IPS-20b (cell line): Measurements from ENCODE around the gene CECR2.

Source experiments
- H3K27ac ChIP-seq: one replicate; pipeline ENCODE4 v1.5.1; 2013; ENCODE audit warnings: low read length
- H3K27me3 ChIP-seq: 2 replicates; pipeline ENCODE4 v1.6.1; 2013; ENCODE audit warnings: mild to moderate bottlenecking, low read length, inconsistent platforms; ENCODE audit not compliant: insufficient read depth
- H3K36me3 ChIP-seq: 2 replicates; pipeline ENCODE4 v1.6.1; 2013; ENCODE audit warnings: low read depth, mild to moderate bottlenecking, inconsistent platforms, low read length, moderate library complexity; ENCODE audit not compliant: insufficient read depth
- H3K4me1 ChIP-seq: 2 replicates; pipeline ENCODE4 v1.6.1; 2013; ENCODE audit warnings: mild to moderate bottlenecking, control low read depth, inconsistent platforms, low read length, moderate library complexity; ENCODE audit not compliant: insufficient read depth
- H3K4me3 ChIP-seq: 2 replicates; pipeline ENCODE4 v1.5.1; 2013; ENCODE audit warnings: mild to moderate bottlenecking, low read length, inconsistent platforms
- H3K9ac ChIP-seq: 2 replicates; pipeline ENCODE4 v1.6.1; 2013; ENCODE audit warnings: low read depth, mild to moderate bottlenecking, inconsistent platforms, low read length, moderate library complexity
- H3K9me3 ChIP-seq: 2 replicates; pipeline ENCODE4 v1.6.1; 2013; ENCODE audit warnings: mild to moderate bottlenecking, low read depth, low read length, inconsistent platforms; ENCODE audit not compliant: insufficient read depth

Gene CECR2

GRCh38 chr22:17472932-17473331 lies 103.7 kb downstream of the CECR2 start:
- Histone ChIP-seq H3K27me3 (no peaks in the 10 kb centered on the region), H3K9ac (no peak overlapping the region), H3K9me3 (no peaks in the 10 kb centered on the region), H3K4me1 (peaks cover 48% of the 10 kb centered on the region), H3K4me3 (no peak overlapping the region), H3K27ac (no peak overlapping the region), H3K36me3 (peaks cover 21% of the 10 kb centered on the region)

- Histone ChIP-seq H3K9ac (no peak overlapping the region), H3K27ac (no peak overlapping the region), H3K4me3 (no peak overlapping the region), H3K36me3 (peaks cover 39% of the 10 kb centered on the region), H3K4me1 (peaks cover 45% of the 10 kb centered on the region; the same call in 1 of the 2 replicates), H3K9me3 (no peaks in the 10 kb centered on the region), H3K27me3 (no peaks in the 10 kb centered on the region)
These were observed 106.3 kb downstream of the CECR2 start for GRCh38 chr22:17475318-17476230.

GRCh38 chr22:17476838-17477237 lies 107.6 kb downstream of the CECR2 start:
- H3K27me3 ChIP-seq, result no peaks in the 10 kb centered on the region
- peaks cover 43% of the 10 kb centered on the region; the same call in 1 of the 2 replicates for H3K4me1 ChIP-seq
- no peak overlapping the region for H3K27ac ChIP-seq
- H3K9me3 ChIP-seq, result no peaks in the 10 kb centered on the region
- no peak overlapping the region for H3K4me3 ChIP-seq
- H3K9ac ChIP-seq, result 0 out of 2 replicates have a peak overlapping the region, but pooled peaks have one; percentile 15
- peaks cover 38% of the 10 kb centered on the region for H3K36me3 ChIP-seq

GRCh38 chr22:17477391-17477833 lies 108.2 kb downstream of the CECR2 start:
- Histone ChIP-seq H3K27me3 (no peaks in the 10 kb centered on the region), H3K9me3 (no peaks in the 10 kb centered on the region), H3K27ac (no peak overlapping the region), H3K9ac (0 out of 2 replicates have a peak overlapping the region, but pooled peaks have one; percentile 15), H3K4me3 (no peak overlapping the region), H3K36me3 (peaks cover 38% of the 10 kb centered on the region), H3K4me1 (peaks cover 37% of the 10 kb centered on the region; the same call in 1 of the 2 replicates)

- H3K27me3 ChIP-seq, result no peaks in the 10 kb centered on the region
- H3K9ac ChIP-seq, result no peak overlapping the region
- no peaks in the 10 kb centered on the region for H3K9me3 ChIP-seq
- no peak overlapping the region for H3K27ac ChIP-seq
- no peak overlapping the region for H3K4me3 ChIP-seq
- H3K36me3 ChIP-seq, result peaks cover 48% of the 10 kb centered on the region
- peaks cover 20% of the 10 kb centered on the region; the same call in 1 of the 2 replicates for H3K4me1 ChIP-seq
These were observed 109.9 kb downstream of the CECR2 start for GRCh38 chr22:17479135-17479534.

GRCh38 chr22:17481424-17481823 lies 112.2 kb downstream of the CECR2 start:
- H3K9ac ChIP-seq, result no peak overlapping the region
- H3K4me1 ChIP-seq, result peaks cover 6% of the 10 kb centered on the region; the same call in 1 of the 2 replicates
- H3K9me3 ChIP-seq, result no peaks in the 10 kb centered on the region
- no peak overlapping the region for H3K27ac ChIP-seq
- no peaks in the 10 kb centered on the region for H3K27me3 ChIP-seq
- H3K4me3 ChIP-seq, result no peak overlapping the region
- peaks cover 70% of the 10 kb centered on the region for H3K36me3 ChIP-seq

GRCh38 chr22:17483688-17484372 lies 114.6 kb downstream of the CECR2 start:
- Histone ChIP-seq H3K4me3 (no peak overlapping the region), H3K9me3 (no peaks in the 10 kb centered on the region), H3K27me3 (no peaks in the 10 kb centered on the region), H3K27ac (no peak overlapping the region), H3K36me3 (peaks cover 63% of the 10 kb centered on the region), H3K4me1 (peaks cover 4% of the 10 kb centered on the region; the same call in 1 of the 2 replicates), H3K9ac (no peak overlapping the region)

- Histone ChIP-seq H3K27ac (no peak overlapping the region), H3K9me3 (no peaks in the 10 kb centered on the region), H3K9ac (no peak overlapping the region)
These were observed 115.3 kb downstream of the CECR2 start for GRCh38 chr22:17484608-17485007.

GRCh38 chr22:17486313-17486712 lies 117.1 kb downstream of the CECR2 start:
- H3K4me3 ChIP-seq, result no peak overlapping the region
- H3K4me1 ChIP-seq, result peaks cover 8% of the 10 kb centered on the region
- H3K27me3 ChIP-seq, result no peaks in the 10 kb centered on the region
- no peaks in the 10 kb centered on the region for H3K9me3 ChIP-seq
- H3K9ac ChIP-seq, result no peak overlapping the region
- no peak overlapping the region for H3K27ac ChIP-seq
- peaks cover 48% of the 10 kb centered on the region for H3K36me3 ChIP-seq

More at GRCh38 chr22:17484608-17485007, 115.3 kb downstream of the CECR2 start:
- H3K4me3 ChIP-seq, result no peak overlapping the region
- no peaks in the 10 kb centered on the region for H3K27me3 ChIP-seq
- peaks cover 60% of the 10 kb centered on the region for H3K36me3 ChIP-seq
- peaks cover 4% of the 10 kb centered on the region; the same call in 1 of the 2 replicates for H3K4me1 ChIP-seq

GRCh38 chr22:17486719-17487118 lies 117.5 kb downstream of the CECR2 start:
- H3K9ac ChIP-seq, result no peak overlapping the region
- H3K27me3 ChIP-seq, result no peaks in the 10 kb centered on the region
- peaks cover 10% of the 10 kb centered on the region for H3K4me1 ChIP-seq
- no peaks in the 10 kb centered on the region for H3K9me3 ChIP-seq
- no peak overlapping the region for H3K27ac ChIP-seq
- peaks cover 45% of the 10 kb centered on the region for H3K36me3 ChIP-seq
- H3K4me3 ChIP-seq, result no peak overlapping the region

- Histone ChIP-seq H3K27ac (no peak overlapping the region), H3K27me3 (no peaks in the 10 kb centered on the region), H3K9ac (no peak overlapping the region), H3K4me1 (peaks cover 25% of the 10 kb centered on the region), H3K9me3 (no peaks in the 10 kb centered on the region), H3K36me3 (peaks cover 40% of the 10 kb centered on the region), H3K4me3 (no peak overlapping the region)
These were observed 119.8 kb downstream of the CECR2 start for GRCh38 chr22:17489101-17489500.
